NCI-H345 treated with DMSO at 0.1 percent for 48 hours (cell line): ENCODE measurements around the gene IL17RD.

Experiments used
- DNase-seq: peaks from one replicate; lab custom pipeline; 2025; ENCODE audit not compliant: unreplicated experiment; lab: John Stamatoyannopoulos, UW

IL17RD gene

DNA sequence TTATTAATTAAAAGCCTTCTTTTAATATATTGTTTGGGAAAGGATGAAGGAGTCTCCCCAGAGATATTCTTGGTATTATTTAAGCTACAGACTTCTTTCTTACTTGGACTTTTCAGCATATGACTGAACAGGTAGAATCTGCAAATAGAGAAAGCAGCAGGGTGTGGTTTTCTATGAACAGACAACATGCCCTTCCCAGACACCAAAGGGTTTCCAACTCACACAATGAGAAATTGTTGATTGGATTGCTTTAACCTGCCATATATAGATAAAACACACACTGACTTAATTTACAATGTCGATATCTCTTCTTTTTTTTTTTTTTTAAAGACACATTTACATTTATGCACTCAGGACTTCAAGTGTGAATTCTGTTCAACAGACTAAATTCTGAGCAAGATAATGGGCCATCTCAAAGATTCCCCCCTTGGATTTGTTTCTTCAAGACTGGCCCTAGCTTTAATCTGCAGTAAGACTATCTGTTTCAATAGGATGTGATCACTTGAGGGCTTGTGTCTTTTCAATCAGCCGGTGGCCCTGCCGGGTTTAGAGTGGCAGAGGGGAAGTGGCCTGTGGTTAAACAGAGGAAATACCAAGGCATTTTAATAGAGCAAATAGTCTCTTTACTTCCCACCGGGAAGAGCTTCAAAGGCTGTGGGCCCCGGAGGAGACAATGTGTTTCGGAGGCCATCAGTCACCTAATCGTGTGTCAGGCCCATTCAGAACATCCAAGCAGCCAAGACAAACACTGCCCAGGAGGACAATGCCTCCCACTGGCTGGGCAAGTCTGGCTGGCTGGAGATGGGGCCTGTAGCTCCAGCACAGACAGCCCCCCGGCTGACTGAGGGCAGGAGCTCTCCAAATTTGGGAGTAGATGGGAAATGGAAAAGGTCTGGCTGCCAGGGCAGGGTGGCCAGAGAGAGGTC is 6.1 kb downstream of the IL17RD start:
- no peak for DNase-seq

- DNase-seq = no peak
Observed at GRCh38 chr3:57158325-57158724, 6.8 kb downstream of the IL17RD start.

DNA sequence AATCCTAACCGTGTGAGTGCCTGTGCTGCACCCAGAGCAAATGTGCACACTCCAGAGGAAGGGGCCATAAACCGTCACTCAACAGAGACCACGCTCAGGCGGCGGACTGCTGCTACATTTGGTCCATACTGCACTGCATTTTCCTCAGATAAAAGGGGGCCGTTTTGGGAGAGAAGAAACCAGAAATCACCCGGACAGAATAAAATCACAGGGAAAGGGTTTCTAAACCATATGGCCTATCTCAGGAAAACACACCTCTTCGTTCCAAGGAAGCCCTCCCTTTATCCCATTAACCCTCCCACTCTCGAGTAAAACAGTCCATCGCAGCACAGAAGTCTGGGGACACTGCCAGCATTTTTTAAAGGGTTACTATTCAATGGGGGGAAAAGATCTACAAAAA is 7.6 kb downstream of the IL17RD start:
- DNase-seq = no peak

- DNase-seq = no peak
Observed at GRCh38 chr3:57155310-57155643, 9.9 kb downstream of the IL17RD start.

- no peak for DNase-seq
Observed at GRCh38 chr3:57154470-57155309, 10.5 kb downstream of the IL17RD start.

GRCh38 chr3:57152151-57153143 is 12.7 kb downstream of the IL17RD start:
- DNase-seq = no peak

GRCh38 chr3:57151749-57152148 is 13.4 kb downstream of the IL17RD start:
- no peak for DNase-seq

- DNase-seq = no peak
Observed at GRCh38 chr3:57151021-57151449, 14.1 kb downstream of the IL17RD start.

- no peak for DNase-seq
Observed at GRCh38 chr3:57150113-57150581, 15.0 kb downstream of the IL17RD start.

GRCh38 chr3:57147071-57147470 is 18.1 kb downstream of the IL17RD start:
- DNase-seq = no peak

GRCh38 chr3:57145852-57146251 is 19.3 kb downstream of the IL17RD start:
- DNase-seq = no peak

DNA sequence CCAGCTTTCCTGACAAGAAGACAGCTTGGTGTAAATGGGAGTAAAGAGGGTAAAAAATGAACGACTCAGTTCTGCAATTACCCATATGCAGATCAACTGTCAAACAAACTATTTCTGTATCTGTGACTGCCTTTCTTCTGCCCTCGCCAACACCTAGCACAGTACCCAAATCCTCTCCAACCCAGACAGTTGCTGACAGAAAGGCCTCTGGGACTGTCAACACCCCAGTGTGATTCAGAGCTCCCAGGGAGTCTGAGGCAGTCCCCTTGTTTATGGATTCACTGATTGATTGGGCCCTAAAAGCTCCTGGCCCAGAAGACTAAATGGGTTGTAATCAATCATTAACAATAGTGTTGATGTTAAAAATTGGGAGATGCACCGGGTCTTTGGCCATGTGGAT is 20.2 kb downstream of the IL17RD start:
- DNase-seq = no peak

DNA sequence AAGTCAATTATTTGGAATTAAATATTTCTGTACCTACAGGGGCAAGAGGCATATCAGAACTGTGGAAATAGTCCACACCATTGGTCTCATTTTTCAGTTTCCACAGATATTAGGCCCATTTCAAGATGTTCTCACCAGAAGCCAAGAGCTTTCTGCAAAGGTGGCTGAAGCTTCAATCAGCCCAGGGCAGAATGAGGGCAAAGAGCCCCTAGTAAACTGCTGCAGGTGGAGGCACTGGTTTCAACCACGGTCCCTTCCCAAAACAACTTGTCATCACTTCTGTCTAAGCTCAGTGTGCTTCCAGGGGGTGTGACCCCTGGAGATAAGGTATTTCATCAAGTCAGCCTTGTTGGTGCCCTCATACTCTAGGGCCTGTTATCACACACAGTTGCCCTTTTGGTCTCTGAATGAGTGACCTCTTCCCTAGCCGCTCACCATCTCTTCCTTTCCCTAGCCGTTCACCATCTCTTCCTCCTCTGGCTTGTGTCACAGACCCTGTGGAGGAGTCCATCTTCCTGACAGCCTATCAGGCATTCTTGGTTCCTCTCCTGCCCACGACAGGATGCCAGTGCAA is 21.2 kb downstream of the IL17RD start:
- DNase-seq = no peak

- DNase-seq = no peak
Observed at GRCh38 chr3:57142411-57142723, 22.8 kb downstream of the IL17RD start.

DNA sequence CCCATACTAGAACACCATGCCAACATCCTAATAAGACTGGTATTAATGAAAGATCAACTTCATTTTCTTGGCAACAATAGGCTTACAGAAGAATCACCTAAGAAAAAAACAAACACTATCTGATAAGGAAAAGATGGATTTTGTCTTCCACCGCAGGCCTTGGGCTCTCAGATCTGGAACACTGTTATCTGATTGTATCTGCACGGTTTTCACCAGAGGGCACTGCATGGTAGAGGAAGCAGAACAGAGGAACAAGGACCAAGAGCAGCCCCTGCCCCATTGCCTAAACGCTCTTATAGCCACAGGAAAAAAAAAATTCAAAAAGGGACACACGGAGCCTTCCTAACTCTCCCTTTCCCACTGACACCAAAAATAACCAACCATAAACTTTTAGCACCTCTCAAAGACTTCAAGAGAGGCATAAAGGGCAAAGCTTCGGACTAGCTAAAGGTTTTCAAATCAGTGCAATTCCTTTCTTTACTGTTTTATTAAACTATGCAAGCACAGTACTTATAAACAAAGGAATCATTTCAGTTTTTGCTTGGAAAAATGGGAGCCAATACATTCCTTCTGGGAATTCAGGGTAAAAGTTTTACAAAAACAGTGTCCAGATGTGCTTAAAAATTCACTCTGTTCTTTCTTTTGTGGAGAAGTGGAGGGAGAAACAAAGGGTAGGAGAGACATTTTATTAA is 23.3 kb downstream of the IL17RD start:
- DNase-seq = no peak

- DNase-seq = no peak
Observed at GRCh38 chr3:57140894-57141293, 24.3 kb downstream of the IL17RD start.

DNA sequence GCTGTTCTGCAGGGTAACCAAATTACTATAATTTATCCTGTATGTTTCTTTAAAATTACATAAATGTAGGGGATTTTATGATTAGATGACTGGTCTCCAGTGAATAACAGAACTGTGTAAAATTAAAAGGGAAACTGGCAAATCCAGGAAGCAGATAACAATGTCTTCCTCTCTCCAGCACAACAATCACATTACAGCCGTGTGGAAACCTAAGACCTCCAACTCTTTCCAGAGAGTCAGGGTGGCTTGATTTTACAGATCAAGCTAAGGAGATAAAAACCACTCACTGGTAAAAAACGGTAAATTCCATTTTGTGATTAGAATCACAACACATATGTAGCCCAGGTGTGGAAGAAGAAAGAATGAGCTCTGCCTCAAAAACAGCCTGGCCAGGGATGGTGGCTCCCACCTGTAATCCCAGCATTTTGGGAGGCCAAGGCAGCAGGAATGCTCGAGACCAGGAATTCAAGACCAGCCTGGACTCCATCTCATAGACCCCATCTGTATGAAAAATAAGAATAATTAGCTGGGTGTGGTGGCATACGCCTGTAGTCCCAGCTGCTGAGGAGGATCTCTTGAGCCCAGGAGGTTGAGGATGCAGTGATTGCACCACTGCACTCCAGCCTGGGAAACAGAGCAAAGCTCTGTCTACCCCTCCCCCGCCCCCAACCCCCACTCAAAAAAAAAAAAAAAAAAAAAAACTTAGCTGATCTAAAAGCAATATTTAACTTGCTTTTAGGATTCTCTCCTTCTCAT is 29.0 kb downstream of the IL17RD start:
- no peak for DNase-seq

- no peak for DNase-seq
Observed at GRCh38 chr3:57133157-57133556, 32.0 kb downstream of the IL17RD start.

DNA sequence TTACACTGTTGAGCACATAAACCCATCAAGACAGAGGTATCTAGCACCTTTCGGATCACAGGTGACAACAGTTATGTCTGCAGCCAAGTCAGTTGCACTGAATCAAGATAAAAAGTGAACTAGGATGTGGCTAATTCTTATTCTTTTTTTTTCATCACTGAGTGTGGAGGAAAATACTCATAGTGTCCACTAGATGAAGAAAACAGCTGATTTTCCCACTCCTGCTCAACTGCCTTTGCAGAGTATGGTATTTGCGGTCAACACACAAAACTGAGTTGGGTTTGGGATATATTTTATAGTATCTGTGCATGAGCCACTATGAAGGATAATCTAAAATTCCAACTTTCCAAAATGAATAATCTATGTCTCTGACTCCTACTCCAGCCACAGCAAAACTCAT is 32.5 kb downstream of the IL17RD start:
- DNase-seq = no peak
